T-helper 1 cell (primary cell): ENCODE measurements around the gene CLMN.

Experiments
- DNase-seq, 5 donors: peaks; one replicate each; pipeline ENCODE4 v3.0.0-alpha.2; 2012 to 2020

Gene CLMN

DNA sequence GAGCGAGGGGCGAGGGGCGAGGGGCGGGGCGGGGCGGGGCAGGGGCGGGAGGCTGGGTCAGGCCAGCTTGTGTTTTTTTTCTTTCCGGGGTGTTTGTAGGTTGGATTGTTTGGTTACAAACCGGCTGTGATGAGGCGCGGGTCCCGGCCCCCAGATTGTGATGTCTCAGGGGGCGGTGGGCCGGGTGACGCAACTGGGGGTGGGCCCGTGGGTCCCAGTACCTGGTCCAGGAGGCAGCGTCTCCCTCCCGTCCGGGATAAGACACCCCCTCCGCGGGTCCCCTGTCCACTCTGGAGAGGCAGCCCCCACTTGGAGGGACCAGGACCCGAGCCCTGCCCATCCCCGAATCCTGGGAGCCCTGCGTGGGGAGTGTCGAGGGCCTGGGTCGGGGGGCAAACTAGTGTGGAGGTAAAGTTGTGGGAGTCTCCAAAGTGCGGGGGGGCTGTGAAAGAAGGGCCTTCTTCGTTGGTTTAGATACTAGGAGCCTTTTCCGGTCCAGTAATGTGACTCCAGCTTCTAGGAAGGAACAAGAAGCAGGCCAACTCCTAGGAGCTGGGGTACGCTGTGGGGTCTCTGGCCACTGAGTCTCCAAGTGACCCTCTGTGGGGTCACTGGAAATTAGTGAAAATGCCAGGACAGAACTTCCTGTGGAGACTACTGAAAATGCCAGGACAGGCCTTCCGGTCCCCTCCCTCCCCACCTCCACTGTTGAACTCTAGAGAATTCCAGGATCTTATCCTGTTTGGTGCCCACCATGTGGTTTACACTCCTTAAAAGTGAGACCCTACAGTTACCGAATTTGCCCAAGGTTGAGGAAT, 579 bp upstream of the CLMN start:
- DNase-seq, result no peak

DNA sequence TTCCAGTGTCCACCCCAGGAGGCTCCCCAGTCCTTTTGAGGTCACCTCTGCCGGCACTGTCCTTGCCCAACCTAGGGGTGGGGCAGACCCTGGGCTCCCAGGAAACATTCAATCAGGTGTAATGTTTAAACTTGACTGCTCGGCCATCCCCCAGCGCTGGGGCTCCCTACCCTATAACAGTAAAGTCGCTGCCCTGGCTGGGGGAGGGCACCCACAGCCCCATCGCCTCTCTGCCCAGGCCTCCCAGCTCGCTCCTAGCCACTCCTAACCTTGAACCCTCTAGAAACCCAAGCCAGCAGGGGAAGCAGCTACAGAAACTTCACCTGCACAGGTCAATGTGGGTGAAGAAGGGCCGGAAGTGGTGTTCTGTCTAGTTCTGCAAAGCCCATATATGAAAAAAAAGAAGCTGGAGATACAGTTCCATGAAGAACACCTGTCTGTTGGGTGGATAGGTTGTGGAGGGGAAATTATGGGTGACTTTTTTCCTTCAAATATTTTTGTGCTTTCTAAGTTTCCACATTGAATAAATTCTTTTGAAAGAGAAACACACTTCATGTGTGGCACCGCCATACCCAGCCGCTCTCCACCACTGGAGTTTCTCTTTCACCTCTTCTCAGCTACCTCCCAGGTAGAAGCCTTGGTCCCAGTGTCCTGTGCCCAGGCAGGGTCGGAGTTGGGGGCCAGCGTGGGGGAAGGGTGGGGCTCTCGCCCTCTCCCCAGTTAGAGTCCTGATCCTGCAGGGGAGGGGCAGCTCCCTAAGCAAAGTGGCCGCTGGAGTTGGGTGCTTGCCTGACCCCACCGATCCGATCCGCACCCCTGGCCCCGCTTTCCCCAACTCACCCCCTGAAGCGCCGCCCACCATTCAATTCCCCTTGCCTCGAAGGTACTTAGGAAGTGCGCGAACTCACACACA, 1.1 kb downstream of the CLMN start:
- no peak for DNase-seq

DNA sequence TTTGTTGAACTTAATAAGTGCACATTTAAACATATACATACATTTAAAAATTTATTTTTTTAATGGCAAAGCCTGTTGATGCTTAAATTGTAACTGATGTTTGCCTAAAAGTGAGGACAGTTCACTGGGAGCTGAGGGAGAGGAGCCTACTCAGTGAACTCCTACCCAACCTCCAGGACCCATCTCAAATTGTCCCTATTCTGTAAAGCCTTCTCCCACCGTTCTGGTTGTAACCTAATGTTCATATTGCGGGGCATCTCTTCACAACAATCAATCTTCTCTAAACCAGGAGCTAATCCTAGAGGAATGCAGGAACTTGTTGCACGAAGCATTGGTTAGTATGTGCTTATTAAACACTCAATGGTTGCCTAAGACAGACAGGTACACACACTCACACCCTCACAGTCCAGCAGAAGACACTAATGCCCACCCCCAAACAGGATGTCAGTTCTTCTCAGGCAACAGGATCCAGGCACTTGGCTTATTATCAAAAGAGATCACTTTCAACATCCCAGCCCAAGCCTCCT, 1.8 kb downstream of the CLMN start:
- DNase-seq, result no peak

DNA sequence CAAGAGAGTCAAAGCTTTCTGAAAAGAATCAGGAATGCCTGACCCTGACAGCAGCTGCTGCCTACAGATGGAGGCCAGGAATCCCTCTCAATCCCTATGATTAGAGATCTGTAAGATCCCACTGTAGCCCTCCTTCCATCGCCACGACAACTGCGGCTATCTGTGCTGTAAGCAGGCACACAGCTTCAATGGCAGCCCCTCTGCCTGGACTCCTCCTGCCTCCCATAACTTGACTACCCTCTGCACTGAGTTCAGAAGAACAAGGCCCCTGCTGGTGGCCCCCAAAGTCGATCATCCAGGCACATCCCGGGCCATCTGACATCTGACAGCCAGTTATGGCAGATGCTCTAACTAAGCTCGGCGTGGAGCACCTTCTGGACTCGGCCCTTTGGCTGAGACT, 2.9 kb downstream of the CLMN start:
- no peak for DNase-seq

DNA sequence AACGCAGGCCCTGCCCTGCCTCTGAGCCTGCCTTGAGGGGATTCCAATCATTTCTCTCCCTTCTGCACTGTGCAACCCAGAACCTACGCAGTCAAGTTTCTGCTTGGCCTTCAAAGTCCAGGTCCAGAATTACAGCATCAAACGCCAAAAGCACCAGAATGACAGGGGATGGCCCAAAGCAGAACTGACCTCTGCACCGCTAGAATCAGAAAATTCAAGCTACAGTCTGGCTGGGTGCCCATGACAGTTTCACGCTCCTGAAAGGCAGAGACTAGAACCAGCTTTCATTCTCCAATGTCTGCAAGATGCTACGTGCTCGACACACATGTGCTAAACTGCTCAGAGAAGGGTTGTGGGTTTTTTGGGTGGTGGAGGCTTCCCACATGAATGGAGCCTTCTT, 4.1 kb downstream of the CLMN start:
- DNase-seq, result no peak

GRCh38 chr14:95315156-95315555, 4.6 kb downstream of the CLMN start:
- no peak for DNase-seq

GRCh38 chr14:95314609-95315008, 5.1 kb downstream of the CLMN start:
- DNase-seq, result peak in 1 of 5 donors; percentile 58

DNA sequence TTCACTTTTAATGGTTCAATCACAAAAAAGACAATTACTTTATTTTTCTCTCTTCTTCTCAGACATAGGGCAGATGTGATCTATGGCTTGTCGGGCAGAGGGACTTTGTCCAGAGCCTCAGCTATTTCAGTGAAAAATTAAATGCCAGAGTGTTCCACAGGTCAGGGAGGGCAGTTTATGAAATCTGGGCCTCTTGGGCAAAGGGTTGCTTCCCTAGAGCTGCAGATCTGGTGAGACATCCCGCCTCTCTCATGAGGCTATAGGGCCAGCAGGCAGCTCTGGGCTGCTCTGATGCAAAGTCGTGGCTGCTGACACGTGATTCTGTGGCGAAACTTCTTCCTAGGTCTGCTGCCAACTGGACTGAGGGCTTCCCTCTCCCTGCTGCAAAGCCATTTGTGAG, 6.0 kb downstream of the CLMN start:
- DNase-seq, result no peak

DNA sequence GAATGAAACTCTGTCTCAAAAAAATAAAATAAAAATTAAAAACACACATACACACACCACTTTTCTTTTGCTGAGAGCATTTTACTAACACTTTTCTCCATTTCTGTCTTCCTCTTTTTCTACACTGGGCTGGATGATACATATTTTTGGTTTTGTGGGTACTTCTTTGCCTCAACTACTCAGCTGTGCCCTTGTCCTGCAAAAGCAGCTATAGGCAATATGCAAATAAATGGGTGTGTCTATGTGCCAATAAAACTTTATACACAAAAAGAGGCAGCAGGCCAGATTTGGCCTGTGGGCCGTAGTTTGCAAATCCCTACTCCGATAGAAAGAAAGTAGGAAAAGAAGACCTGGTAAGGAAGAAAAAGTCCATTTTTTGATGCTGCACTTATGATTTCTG, 6.5 kb downstream of the CLMN start:
- DNase-seq, result no peak

DNA sequence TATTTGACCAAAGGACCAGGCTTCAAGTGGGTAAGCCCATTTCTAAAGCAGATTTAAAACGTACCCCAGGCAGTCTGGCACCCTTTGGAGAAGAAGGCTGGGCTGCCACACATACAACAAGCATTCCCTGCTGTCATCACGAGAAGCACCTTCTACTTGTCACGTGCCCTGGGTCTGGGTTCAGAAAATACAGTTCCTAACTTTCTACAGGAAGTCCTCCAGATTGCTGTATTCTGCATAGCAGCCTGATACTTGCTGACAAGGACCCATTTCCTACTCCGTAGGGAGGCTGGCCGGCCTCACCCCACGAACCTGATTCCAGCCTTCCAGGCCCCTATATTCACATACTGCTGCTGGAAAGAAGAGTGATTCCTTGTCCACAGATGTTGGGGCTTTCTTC, 7.4 kb downstream of the CLMN start:
- no peak for DNase-seq

GRCh38 chr14:95311752-95312151, 8.0 kb downstream of the CLMN start:
- DNase-seq, result no peak

- DNase-seq, result no peak
Measured at GRCh38 chr14:95310635-95311380, 8.9 kb downstream of the CLMN start.

DNA sequence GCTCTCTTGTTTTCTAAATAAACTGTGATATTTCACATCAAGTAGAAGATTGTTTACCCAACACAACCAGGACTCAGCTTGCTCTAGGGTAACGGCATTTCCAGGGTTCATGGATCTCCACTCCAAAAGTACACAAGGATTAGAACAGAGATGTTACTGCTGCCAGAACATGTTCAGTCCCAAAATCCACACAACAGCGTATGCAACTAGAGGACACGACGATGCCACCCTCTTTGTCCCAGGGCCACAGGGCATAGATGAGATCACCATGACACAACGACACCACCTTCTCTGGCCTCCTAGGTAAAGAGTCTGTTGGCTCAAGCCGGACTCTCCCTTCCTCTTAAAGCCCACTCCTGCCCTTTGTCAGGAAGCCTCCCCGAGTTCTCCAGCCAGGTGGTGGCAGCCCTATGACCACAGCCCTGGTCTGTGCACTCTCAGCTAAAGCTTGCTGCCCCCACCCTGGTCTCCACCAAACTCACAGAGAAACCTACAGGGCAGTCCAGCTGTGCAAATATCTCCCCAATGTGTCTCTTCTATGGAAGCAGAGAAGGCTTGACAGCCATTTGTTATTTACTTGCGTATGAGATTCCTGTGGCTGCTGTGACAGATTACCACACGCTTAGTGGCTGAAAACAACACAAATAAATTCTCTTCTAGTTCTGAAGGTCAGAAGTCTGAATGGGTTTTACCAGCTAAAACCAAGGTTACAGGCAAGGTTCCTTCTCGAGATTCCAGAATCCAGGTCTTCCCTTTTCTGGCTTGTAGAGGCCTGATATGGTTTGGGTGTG, 10.3 kb downstream of the CLMN start:
- no peak for DNase-seq

GRCh38 chr14:95308073-95308472, 11.6 kb downstream of the CLMN start:
- no peak for DNase-seq

- DNase-seq, result no peak
Measured at GRCh38 chr14:95307402-95308041, 12.2 kb downstream of the CLMN start.

- no peak for DNase-seq
Measured at GRCh38 chr14:95305940-95306339, 13.8 kb downstream of the CLMN start.

GRCh38 chr14:95305145-95305544, 14.6 kb downstream of the CLMN start:
- DNase-seq, result no peak

DNA sequence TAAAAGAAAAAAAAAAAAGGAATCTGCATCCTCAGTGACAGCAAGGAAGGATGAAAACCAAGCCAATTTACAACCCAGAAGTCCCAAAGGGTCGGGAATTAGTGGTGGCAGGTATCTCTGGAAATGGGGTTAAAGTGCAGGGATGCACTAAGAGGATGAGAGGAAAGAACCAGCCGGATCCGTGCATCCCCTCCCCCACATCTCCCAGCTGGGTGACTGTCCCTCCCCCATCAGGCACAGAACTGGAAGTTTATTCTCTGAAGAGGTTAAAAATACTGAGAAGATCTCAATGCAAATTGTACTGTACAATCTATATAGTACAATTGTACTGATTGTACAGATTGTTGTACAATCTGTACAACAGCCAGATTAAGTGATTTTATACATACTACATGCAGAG, 15.4 kb downstream of the CLMN start:
- no peak for DNase-seq

GRCh38 chr14:95303552-95303951, 16.2 kb downstream of the CLMN start:
- DNase-seq, result no peak

- DNase-seq, result no peak
Measured at GRCh38 chr14:95302667-95303506, 16.8 kb downstream of the CLMN start.
